ENCODE data around the gene PLBD1.

The PLBD1 gene, protein sequence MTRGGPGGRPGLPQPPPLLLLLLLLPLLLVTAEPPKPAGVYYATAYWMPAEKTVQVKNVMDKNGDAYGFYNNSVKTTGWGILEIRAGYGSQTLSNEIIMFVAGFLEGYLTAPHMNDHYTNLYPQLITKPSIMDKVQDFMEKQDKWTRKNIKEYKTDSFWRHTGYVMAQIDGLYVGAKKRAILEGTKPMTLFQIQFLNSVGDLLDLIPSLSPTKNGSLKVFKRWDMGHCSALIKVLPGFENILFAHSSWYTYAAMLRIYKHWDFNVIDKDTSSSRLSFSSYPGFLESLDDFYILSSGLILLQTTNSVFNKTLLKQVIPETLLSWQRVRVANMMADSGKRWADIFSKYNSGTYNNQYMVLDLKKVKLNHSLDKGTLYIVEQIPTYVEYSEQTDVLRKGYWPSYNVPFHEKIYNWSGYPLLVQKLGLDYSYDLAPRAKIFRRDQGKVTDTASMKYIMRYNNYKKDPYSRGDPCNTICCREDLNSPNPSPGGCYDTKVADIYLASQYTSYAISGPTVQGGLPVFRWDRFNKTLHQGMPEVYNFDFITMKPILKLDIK

DNA sequence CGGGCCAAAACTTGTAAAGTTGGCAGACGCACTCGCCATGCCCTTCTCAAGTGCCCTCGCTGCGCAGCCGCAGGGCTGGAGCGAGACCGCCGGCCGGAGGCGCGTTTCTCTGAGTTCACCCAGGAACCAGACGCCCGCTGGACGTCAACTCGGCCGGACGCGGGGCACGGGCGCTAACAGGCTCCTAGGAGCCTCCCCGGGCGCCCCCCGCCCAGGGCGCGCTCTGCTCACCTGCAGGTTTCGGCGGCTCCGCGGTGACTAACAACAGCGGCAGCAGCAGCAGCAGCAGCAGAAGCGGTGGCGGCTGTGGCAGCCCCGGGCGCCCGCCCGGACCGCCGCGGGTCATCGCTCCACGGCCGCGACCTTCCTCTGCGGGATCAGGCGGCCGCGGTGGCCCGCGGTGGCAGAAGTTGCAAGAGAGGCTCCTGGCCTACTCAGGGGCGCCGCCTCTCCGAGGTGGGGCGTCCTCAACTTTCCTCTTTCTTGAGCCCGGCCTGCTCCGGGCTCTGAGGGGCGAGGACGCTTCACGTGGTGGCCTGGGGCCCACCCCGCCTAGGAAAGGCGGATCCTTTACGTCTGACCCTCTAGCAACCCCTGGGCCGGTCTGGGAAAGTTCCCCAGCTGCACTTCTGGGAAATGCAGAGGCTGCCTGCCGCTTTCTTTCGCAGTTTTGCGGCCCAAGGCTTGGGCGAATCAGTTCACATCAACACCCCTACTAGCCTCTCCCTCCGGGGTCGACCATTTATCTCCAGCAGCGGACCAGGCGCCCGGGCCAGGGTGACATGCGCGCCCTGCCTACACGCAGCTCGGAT, at the start of gene PLBD1:
TSS of gene PLBD1 (minus strand) at position 533 of the 812 bp plus-strand sequence. CDS start at position 346, 187 bp downstream.
- Mint-ChIP-seq H3K4me3 (peak within 1 kb of the TSS; percentile 53), H3K27me3 (peaks cover 11% of the 10 kb centered on the region), H3K36me3 (no peaks in the 10 kb centered on the region), H3K9me3 (no peaks in the 10 kb centered on the region), H3K4me1 (peaks cover 6% of the 10 kb centered on the region), H3K27ac (peak within 1 kb of the TSS; percentile 4)
- peak; percentile 77 for ATAC-seq

DNA sequence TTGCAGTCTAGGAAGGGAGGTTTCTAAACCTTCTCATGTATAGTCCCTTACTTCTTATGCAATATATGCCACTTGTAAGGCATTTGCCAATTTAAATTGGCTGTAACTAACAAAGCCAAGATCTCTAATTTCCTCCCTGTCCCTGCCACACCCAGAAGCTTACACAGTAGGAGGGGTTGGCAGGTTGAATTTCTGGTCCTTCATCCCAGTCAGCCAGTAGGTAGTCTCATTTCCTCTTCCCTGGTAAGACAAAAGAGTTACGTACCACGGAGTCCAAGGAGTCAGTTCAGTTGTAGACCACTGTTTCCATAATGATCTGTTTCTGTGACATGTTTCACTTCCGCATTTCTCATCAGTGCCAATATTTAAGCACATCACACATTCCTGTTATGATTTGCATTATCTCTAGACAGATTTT, 47.0 kb upstream of the PLBD1 start:
- peak overlapping the region; percentile 98 for H3K27ac Mint-ChIP-seq
- peak; percentile 78 for ATAC-seq
- H3K27me3 Mint-ChIP-seq: no peaks in the 10 kb centered on the region
- peaks cover 4% of the 10 kb centered on the region for H3K9me3 Mint-ChIP-seq
- peak overlapping the region; percentile 50 for H3K4me3 Mint-ChIP-seq
- H3K36me3 Mint-ChIP-seq: peaks cover 10% of the 10 kb centered on the region
- H3K4me1 Mint-ChIP-seq: peaks cover 36% of the 10 kb centered on the region

DNA sequence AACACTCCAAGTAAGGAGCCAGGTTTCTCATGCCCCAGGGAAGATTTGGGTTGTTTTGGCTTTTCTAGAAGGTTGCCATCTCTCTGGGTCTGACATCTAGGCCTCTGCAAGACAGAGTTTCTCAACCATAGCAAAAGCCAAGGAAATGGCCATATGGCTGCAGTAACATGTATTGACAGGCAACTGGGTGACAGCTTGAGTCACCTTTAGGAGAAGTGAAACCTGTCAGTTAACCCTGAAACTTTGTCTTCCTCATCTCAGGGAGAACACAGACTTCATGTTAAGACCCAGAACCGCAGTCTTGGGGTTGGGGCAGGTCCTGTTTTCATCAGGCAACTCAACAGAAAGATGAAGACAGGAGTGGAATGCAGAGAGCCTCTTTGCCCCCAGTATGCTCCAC, 46.0 kb upstream of the PLBD1 start:
- peak overlapping the region; percentile 98 for H3K27ac Mint-ChIP-seq
- peaks cover 26% of the 10 kb centered on the region for H3K4me1 Mint-ChIP-seq
- H3K36me3 Mint-ChIP-seq: peaks cover 12% of the 10 kb centered on the region
- peak; percentile 99 for ATAC-seq
- H3K4me3 Mint-ChIP-seq: peak overlapping the region; percentile 43
- no peaks in the 10 kb centered on the region for H3K27me3 Mint-ChIP-seq
- peaks cover 6% of the 10 kb centered on the region for H3K9me3 Mint-ChIP-seq

DNA sequence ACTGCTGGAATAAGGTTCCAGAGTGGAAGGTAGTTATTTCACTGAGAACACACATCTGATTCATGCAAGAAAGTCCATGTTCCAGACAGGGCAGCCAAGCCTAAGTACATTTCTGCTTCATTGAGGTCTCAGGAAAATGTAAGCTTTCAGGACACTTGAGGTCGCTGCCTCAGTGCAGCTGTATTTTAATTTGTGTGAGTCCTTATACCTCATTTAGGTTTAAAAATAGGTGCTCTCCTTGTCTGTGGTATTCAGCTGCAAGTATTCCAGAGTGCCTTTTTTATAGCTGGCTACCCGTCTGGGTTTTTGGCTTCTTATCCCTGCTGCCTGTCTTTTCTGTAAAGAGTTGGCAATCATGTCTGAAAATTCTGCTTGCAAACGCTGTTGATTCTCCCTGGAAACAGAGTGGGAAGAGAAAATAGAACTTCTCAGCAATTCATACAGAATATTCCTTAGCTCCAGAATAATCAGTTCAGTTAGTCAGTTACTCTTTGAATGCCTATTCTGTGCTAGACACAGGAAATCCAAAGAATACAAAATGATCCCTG, 45.3 kb upstream of the PLBD1 start:
- H3K9me3 Mint-ChIP-seq: peaks cover 13% of the 10 kb centered on the region
- H3K4me1 Mint-ChIP-seq: peaks cover 23% of the 10 kb centered on the region
- H3K27me3 Mint-ChIP-seq: no peaks in the 10 kb centered on the region
- ATAC-seq: no peak
- peaks cover 20% of the 10 kb centered on the region for H3K36me3 Mint-ChIP-seq
- H3K27ac Mint-ChIP-seq: peak overlapping the region; percentile 98
- H3K4me3 Mint-ChIP-seq: no peak overlapping the region

DNA sequence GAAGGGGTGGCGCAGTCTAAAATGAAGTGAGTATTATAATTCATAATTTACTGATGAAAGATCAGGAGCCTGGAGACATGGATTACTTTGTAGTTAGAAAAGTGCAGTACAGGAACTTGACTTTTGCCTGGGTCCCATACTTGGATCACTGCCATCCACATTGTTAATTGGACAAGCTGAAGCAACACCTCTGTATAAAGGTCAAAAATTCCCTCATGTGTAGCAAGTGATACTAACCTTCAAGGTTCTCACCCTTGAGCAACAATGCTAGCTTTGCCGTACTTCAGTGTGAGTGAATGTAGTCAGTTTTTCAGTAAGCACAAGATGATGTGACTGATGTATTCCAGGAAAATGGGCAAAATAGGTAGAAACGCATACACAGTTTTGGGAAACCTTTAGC, 44.6 kb upstream of the PLBD1 start:
- H3K27me3 Mint-ChIP-seq: no peaks in the 10 kb centered on the region
- H3K9me3 Mint-ChIP-seq: peaks cover 16% of the 10 kb centered on the region
- H3K27ac Mint-ChIP-seq: no peak overlapping the region
- H3K4me1 Mint-ChIP-seq: peaks cover 23% of the 10 kb centered on the region
- H3K4me3 Mint-ChIP-seq: no peak overlapping the region
- ATAC-seq: no peak
- H3K36me3 Mint-ChIP-seq: peaks cover 24% of the 10 kb centered on the region

DNA sequence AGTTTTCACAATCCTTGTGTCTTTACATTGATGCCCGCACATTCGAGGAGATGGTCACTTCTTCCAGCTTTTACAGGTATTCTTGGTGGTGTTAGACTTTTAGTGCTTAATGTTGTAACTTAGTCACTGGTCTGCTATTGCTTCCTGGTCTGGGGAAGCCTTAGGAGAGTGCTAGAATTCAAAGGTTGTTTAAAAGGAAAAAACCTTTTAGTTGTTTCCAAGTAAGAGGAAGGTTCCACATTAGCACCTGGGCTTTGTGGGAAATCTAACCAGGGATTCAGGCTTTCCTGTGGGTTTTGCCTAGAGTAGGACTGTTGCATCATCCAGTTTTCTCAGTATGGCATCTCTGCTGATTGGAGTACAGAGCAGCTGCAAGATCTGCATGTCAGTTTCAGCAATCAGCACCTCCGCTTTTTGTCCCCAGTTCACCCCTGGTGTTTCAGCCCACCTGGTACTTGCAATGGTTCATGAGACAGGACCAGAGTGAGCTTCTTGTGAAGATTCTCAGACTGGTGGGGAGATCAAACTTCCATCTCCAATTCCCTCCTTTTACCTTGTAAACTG, 44.0 kb upstream of the PLBD1 start:
- no peak for ATAC-seq
- H3K27me3 Mint-ChIP-seq: no peaks in the 10 kb centered on the region
- H3K4me1 Mint-ChIP-seq: peaks cover 23% of the 10 kb centered on the region
- no peak overlapping the region for H3K27ac Mint-ChIP-seq
- H3K36me3 Mint-ChIP-seq: peaks cover 24% of the 10 kb centered on the region
- no peak overlapping the region for H3K4me3 Mint-ChIP-seq
- H3K9me3 Mint-ChIP-seq: peaks cover 18% of the 10 kb centered on the region

DNA sequence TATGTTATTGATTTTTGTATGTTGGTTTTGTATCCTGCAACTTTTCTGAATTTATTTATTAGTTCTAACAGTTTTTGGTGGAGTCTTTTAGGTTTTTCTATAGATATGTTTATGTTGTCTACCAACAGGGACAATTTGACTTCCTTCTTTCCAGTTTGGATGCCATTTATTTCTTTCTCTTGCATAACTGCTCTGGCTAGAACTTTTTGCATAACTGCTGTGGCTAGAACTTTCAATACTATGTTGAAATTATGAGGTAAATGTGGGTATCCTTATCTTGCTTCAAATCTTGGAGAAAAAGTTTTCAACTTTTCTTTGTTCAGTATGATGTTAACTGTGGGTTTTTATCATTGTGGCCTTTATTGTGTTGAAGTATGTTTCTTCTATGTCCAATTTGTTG, 39.9 kb upstream of the PLBD1 start:
- ATAC-seq: no peak
- Mint-ChIP-seq H3K36me3 (peaks cover 29% of the 10 kb centered on the region), H3K27ac (no peak overlapping the region), H3K27me3 (no peaks in the 10 kb centered on the region), H3K4me1 (peaks cover 4% of the 10 kb centered on the region), H3K4me3 (no peak overlapping the region), H3K9me3 (peaks cover 41% of the 10 kb centered on the region)

DNA sequence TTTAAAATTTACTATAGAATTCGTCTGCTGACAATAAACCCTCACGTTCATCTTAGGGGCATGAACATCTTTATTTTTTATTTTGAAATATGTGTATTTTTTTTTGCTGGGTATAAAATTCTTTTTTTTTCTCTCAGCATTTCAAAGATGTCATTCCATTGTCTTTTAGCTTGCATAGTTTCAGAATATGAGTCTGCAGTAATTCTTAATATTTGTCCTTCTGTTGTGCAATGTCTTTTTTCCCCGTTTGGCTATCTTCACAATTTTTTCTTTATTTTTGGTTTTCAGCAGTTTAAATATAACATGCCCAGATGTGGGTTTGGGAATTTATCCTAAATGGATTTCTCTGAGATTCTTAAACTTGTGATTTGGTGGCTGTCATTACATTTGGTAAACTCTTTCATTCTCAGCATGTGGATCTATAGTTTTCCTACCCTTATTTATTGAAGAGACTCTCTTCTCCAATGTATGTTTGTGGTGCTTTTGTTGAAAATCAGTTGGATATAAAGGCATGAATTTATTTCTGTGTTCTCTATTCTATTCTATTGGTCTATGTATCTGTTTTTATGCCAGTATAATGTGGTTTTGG, 37.8 kb upstream of the PLBD1 start:
- no peaks in the 10 kb centered on the region for H3K27me3 Mint-ChIP-seq
- peaks cover 12% of the 10 kb centered on the region for H3K4me1 Mint-ChIP-seq
- H3K36me3 Mint-ChIP-seq: peaks cover 19% of the 10 kb centered on the region
- H3K9me3 Mint-ChIP-seq: peaks cover 41% of the 10 kb centered on the region
- no peak for ATAC-seq
- H3K27ac Mint-ChIP-seq: no peak overlapping the region
- no peak overlapping the region for H3K4me3 Mint-ChIP-seq

DNA sequence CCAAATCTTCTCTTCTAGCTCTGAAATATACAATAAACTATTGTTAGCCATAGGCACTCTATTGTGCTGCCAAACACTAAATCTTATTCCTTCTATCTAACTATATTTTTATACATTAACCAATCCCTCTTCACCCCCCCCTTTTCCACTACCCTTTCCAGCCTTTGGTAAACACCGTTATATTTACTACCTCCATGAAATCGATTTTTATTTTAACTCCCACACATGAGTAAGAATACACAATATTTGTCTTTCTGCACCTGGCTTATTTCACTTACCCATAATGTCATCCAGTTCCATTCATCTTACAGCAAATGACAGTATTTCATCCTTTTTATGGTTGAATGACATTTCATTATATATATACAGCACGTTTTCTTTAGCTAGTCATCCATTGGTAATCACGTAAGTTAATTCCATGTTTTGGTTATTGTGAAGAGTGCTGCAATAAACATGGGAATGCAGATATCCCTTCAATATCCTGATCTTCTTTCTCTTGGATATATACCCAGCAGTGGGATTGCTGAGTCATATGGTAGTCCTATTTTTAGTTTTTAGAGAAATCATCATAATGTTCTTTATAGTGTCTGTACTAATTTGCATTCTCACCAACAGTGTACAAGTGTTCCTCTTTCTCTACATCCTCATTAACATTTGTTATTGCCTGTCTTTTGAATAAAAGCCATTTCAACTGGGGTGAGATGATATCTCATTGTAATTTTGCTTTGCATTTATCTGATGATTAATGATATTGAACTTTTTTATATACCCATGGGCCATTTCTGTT, 34.2 kb upstream of the PLBD1 start:
- Mint-ChIP-seq H3K4me3 (no peak overlapping the region), H3K4me1 (peaks cover 12% of the 10 kb centered on the region), H3K9me3 (peaks cover 43% of the 10 kb centered on the region), H3K27ac (no peak overlapping the region), H3K27me3 (no peaks in the 10 kb centered on the region), H3K36me3 (peaks cover 14% of the 10 kb centered on the region)
- no peak for ATAC-seq

DNA sequence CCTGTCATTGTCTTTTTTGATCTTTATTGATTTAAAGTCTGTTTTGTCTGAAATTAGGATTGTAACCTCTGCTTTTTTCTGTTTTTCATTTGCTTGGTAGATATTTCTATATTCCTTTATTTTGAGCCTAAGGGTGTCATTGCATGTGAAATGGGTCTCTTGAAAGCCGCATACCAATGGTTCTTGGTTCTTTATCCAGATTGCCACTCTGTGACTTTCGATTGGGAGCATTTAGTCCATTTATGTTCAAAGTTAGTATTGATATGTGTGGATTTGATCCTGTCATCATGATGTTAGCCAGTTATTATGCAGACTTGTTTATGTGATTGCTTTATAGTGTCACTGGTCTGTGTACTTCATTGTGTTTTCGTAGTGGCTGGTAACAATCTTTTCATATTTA, 29.8 kb upstream of the PLBD1 start:
- Mint-ChIP-seq H3K4me1 (peaks cover 8% of the 10 kb centered on the region), H3K9me3 (peaks cover 23% of the 10 kb centered on the region), H3K36me3 (peaks cover 14% of the 10 kb centered on the region), H3K27ac (no peak overlapping the region), H3K4me3 (no peak overlapping the region), H3K27me3 (no peaks in the 10 kb centered on the region)
- no peak for ATAC-seq

DNA sequence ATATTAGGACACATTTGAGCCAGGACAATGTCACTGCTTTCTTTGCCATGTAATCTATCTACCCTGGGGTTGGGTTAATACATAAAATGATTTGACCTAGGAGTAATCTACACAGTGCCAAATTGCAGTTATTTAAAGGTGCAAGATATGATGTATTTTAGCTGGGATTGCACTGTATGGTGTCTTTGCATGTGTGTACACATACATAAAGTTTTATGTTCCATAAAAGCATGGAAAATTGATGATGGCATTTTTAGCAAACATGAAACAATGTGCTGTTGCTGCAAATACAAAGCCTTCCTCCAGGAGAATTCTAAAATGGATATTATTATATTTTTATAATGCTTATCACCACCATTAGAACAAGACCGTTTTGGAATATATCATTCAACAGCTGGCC, 24.0 kb upstream of the PLBD1 start:
- peaks cover 4% of the 10 kb centered on the region for H3K36me3 Mint-ChIP-seq
- no peak overlapping the region for H3K27ac Mint-ChIP-seq
- H3K4me3 Mint-ChIP-seq: no peak overlapping the region
- ATAC-seq: no peak
- peaks cover 3% of the 10 kb centered on the region for H3K9me3 Mint-ChIP-seq
- no peaks in the 10 kb centered on the region for H3K27me3 Mint-ChIP-seq
- H3K4me1 Mint-ChIP-seq: no peaks in the 10 kb centered on the region

DNA sequence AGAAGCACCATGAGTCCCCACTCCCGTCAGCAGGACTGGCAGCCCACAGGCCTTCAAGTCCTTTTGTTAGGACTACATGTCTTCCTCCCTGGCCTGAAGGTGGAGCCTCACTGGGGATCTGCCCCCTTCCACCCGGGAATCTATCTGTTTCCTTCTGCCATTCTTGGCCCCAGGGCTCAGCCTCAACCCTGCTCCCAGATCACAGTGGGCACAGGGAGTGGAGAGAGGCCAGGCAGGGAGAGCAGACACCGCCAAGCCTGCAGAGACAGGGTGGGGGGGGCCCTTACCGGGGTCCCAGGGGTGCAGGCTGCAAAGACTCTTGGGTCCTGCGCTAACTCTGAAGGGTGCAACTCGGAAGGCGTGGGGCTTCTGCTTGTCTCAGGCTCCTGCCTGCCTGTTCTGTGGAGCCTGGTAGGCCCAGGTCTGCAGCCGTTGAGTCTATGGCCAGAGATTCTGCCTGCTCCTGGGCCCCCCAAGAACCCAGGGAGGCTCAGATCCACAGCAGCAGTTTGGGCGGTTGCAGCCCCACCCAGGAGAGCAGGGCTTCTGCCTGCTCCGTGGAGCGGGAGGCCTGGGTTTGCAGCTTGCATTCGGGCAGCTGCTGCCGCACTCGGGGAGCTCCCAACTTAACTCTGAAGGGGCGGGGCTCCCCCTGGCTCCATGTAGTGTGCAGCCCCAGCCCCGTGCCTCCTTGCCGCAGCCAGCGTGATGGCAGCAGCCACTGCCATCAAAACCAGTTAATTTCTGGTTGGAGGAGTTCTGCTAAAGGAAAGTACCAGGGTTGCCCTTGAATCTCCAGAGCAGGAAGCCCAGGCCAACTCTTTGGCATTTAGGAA, 21.7 kb upstream of the PLBD1 start:
- H3K4me3 Mint-ChIP-seq: no peak overlapping the region
- no peaks in the 10 kb centered on the region for H3K4me1 Mint-ChIP-seq
- H3K27ac Mint-ChIP-seq: no peak overlapping the region
- H3K36me3 Mint-ChIP-seq: no peaks in the 10 kb centered on the region
- no peaks in the 10 kb centered on the region for H3K27me3 Mint-ChIP-seq
- no peak for ATAC-seq
- H3K9me3 Mint-ChIP-seq: no peaks in the 10 kb centered on the region

DNA sequence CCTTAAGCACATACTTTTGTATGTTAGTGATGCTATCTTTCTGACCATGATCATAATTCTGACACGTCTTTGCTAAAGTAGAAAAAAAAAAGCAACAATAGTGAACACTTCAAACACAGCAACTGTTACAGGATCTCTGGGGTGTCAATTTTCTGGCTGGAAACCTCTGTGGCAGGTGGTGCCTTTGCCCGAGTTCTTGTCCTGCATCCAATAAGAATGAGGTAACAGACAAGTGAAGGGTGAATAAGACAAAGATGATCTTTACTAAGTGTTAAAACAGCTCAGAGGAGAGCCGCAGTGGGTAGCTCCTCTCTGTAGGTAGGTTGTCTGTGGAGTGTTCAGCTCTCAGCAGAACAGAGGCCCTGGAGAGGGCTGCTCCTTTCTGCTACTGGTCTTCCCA, 20.9 kb upstream of the PLBD1 start:
- no peak for ATAC-seq
- H3K4me3 Mint-ChIP-seq: no peak overlapping the region

More for the DNA sequence above, 20.9 kb upstream of the PLBD1 start:
- Mint-ChIP-seq H3K36me3 (no peaks in the 10 kb centered on the region), H3K27me3 (no peaks in the 10 kb centered on the region), H3K9me3 (no peaks in the 10 kb centered on the region), H3K4me1 (no peaks in the 10 kb centered on the region), H3K27ac (no peak overlapping the region)

Measured in stimulated activated memory B cell treated with anti-CD40 and anti-IgM and Interleukin-4, amounts not matched to agents 10 μg/mL and 1 μg/mL and 100 μg/mL, for 72 hours (primary cell).